8988T (cell line): ENCODE data around the gene PTPRN2.

Experiments
- DNase-seq: peaks from one replicate; pipeline ENCODE4 v3.0.0; 2011

The PTPRN2 gene

GRCh38 chr7:158016180-158017097 is 571.2 kb downstream of the PTPRN2 start:
- no peak for DNase-seq

- DNase-seq, result no peak
Measured at GRCh38 chr7:158015403-158016179, 572.0 kb downstream of the PTPRN2 start.

GRCh38 chr7:158014976-158015375 is 572.6 kb downstream of the PTPRN2 start:
- DNase-seq, result no peak

GRCh38 chr7:158013085-158013668 is 574.4 kb downstream of the PTPRN2 start:
- DNase-seq, result no peak

GRCh38 chr7:158011941-158012340 is 575.7 kb downstream of the PTPRN2 start:
- no peak for DNase-seq

- DNase-seq, result no peak
Measured at GRCh38 chr7:158010961-158011693, 576.5 kb downstream of the PTPRN2 start.

GRCh38 chr7:158009886-158010285 is 577.7 kb downstream of the PTPRN2 start:
- DNase-seq, result no peak

GRCh38 chr7:158008267-158008666 is 579.4 kb downstream of the PTPRN2 start:
- no peak for DNase-seq

- no peak for DNase-seq
Measured at GRCh38 chr7:158007697-158008257, 579.8 kb downstream of the PTPRN2 start.

- no peak for DNase-seq
Measured at GRCh38 chr7:158006841-158007696, 580.6 kb downstream of the PTPRN2 start.

GRCh38 chr7:158005531-158005930 is 582.1 kb downstream of the PTPRN2 start:
- DNase-seq, result no peak

GRCh38 chr7:158004123-158004490 is 583.5 kb downstream of the PTPRN2 start:
- no peak for DNase-seq

- DNase-seq, result no peak
Measured at GRCh38 chr7:158003441-158004122, 584.0 kb downstream of the PTPRN2 start.

- no peak for DNase-seq
Measured at GRCh38 chr7:158002486-158003080, 585.0 kb downstream of the PTPRN2 start.

GRCh38 chr7:158001621-158002320 is 585.9 kb downstream of the PTPRN2 start:
- no peak for DNase-seq

GRCh38 chr7:158001003-158001402 is 586.6 kb downstream of the PTPRN2 start:
- DNase-seq, result no peak

GRCh38 chr7:158000160-158000559 is 587.5 kb downstream of the PTPRN2 start:
- DNase-seq, result no peak

GRCh38 chr7:157998884-157999552 is 588.6 kb downstream of the PTPRN2 start:
- no peak for DNase-seq

- no peak for DNase-seq
Measured at GRCh38 chr7:157997471-157997870, 590.2 kb downstream of the PTPRN2 start.
